Stimulated activated CD4-positive, alpha-beta T cell treated with anti-CD3 and anti-CD28 coated beads, TNF-alpha, amount 100 ng/mL, for 4 hours (primary cell): Measurements from ENCODE around the gene ZNF607.

Experiments used
- DNase-seq, 3 experiments: peaks; one replicate each; pipeline ENCODE4 v3.0.0-alpha.2; 2020; ENCODE audit warnings: low read depth in 3 of 3

ZNF607 gene

DNA sequence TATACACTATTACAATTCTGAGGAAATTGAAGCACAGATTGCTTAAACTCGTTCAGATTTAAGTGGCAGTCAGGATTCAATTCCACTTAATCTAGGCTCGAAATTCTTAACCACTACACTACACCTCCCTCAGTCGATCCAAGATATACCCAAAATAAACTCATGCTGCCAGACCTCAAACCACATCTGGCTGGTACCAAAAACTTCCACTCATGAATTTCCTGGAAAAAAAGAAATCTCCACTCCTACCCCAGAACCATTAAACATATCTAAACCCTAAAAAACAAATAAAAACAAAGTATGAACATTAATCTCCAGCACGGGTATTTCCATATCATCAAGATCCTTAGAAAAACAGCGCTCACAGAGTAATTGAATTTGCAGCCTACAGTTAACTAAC, 65.4 kb downstream of the ZNF607 start:
- DNase-seq = no peak
